AG04450 (cell line): Measurements from ENCODE around the gene AATF. TPM values are rescaled to one million over a fixed set of nuclear protein-coding genes. Genes with fewer than 3 reads are reported as not detected.

ENCODE experiments used
- CTCF ChIA-PET: fragments of 300-600, 350-600 bp; formaldehyde crosslinking; extraction: SDS; loops from one replicate; lab custom pipeline; 2022; ENCODE audit warnings: antibody characterized with exemption, inconsistent platforms; lab: Charles Lee
- POLR2A ChIA-PET: fragments of 350-600 bp; formaldehyde crosslinking; extraction: SDS; loops from one replicate; lab custom pipeline; 2021; ENCODE audit warnings: antibody characterized with exemption, inconsistent platforms; lab: Yijun Ruan, JAX
- DNase-seq: peaks from one replicate; pipeline ENCODE4 v3.0.0-alpha.2; 2011; ENCODE audit warnings: low read depth, low spot score
- H3K27ac ChIP-seq: one replicate; pipeline ENCODE4 v1.5.1; 2012; ENCODE audit warnings: low read depth, low read length, control low read depth
- H3K27me3 ChIP-seq: one replicate; pipeline ENCODE4 v1.6.0; 2012; ENCODE audit warnings: low read length; ENCODE audit not compliant: control insufficient read depth, insufficient read depth
- H3K4me3 ChIP-seq: 2 replicates; pipeline ENCODE4 v1.5.1; 2011; ENCODE audit warnings: mild to moderate bottlenecking, low read depth, low read length, control low read depth
- H3K9me3 ChIP-seq: 2 replicates; pipeline ENCODE4 v1.5.1; 2012; ENCODE audit warnings: low read length; ENCODE audit not compliant: control insufficient read depth, insufficient read depth
- CTCF ChIP-seq: IDR thresholded peaks from 2 replicates; pipeline ENCODE4 v1.5.1; 2011; ENCODE audit warnings: low read depth, low read length, control low read depth, inconsistent platforms
- polyA plus RNA-seq: library from polyadenylated mRNA; depleted of rRNA; stranded (reverse); fragments of >200 nt; gene quantifications from 2 replicates; pipeline ENCODE4 v1.2.3, GENCODE V29; 2011

Gene AATF
- polyA plus RNA-seq, 1 experiment, result 16.6 TPM

GRCh38 chr17:37088913-37089312 is 140.2 kb downstream of the AATF start:
- Histone ChIP-seq H3K4me3 (no peak overlapping the region), H3K9me3 (no peaks in the 10 kb centered on the region), H3K27ac (no peak overlapping the region), H3K27me3 (no peaks in the 10 kb centered on the region)
- DNase-seq, result no peak
- ChIA-PET CTCF (no interaction called here), POLR2A (no interaction called here)
- no peak for TF ChIP-seq CTCF

GRCh38 chr17:37089956-37090355 is 141.2 kb downstream of the AATF start:
- DNase-seq, result no peak
- H3K4me3 ChIP-seq, result no peak overlapping the region

GRCh38 chr17:37090941-37091340 is 142.2 kb downstream of the AATF start:
- ChIA-PET POLR2A (no interaction called here), CTCF (interaction anchor here (0.5 kb wide), 1 partner anchor 9 kb away, joined by 3 read pairs; no protein-coding TSS in a partner anchor)
- H3K27ac ChIP-seq, result no peak overlapping the region
- no peak for TF ChIP-seq CTCF
- DNase-seq, result no peak
- H3K9me3 ChIP-seq, result no peaks in the 10 kb centered on the region
- no peaks in the 10 kb centered on the region for H3K27me3 ChIP-seq
- H3K4me3 ChIP-seq, result no peak overlapping the region

More at GRCh38 chr17:37089956-37090355, 141.2 kb downstream of the AATF start:
- Histone ChIP-seq H3K27ac (no peak overlapping the region), H3K9me3 (no peaks in the 10 kb centered on the region), H3K27me3 (no peaks in the 10 kb centered on the region)
- no peak for TF ChIP-seq CTCF
- CTCF ChIA-PET, result no interaction called here
- POLR2A ChIA-PET, result no interaction called here

- Histone ChIP-seq H3K27ac (no peak overlapping the region), H3K4me3 (no peak overlapping the region), H3K27me3 (no peaks in the 10 kb centered on the region), H3K9me3 (no peaks in the 10 kb centered on the region)
- DNase-seq, result no peak
- ChIA-PET CTCF (no interaction called here), POLR2A (no interaction called here)
- TF ChIP-seq CTCF, result no peak
These were observed 143.3 kb downstream of the AATF start for GRCh38 chr17:37092071-37092470.

- DNase-seq, result no peak
- ChIA-PET POLR2A (no interaction called here), CTCF (interaction anchor here (0.7 kb wide), 1 partner anchor 89 kb away, joined by 3 read pairs; no protein-coding TSS in a partner anchor)
- H3K27ac ChIP-seq, result no peak overlapping the region
- H3K4me3 ChIP-seq, result no peak overlapping the region
- H3K9me3 ChIP-seq, result no peaks in the 10 kb centered on the region
- H3K27me3 ChIP-seq, result no peaks in the 10 kb centered on the region
- no peak for TF ChIP-seq CTCF
These were observed 143.9 kb downstream of the AATF start for GRCh38 chr17:37092701-37093100.
